OCI-LY3 (cell line): ENCODE measurements around the gene CLDN4.
"Not testable (repeated sequence)": the region's sequence is repeated elsewhere in the genome, so short reads cannot be mapped to it uniquely, and the experiment has no call there.

Experiments
- H2AFZ ChIP-seq: fragments of 200-600, 300-600 bp; shearing (Covaris generic); 2 replicates; pipeline ENCODE4 v1.6.0; 2014; ENCODE audit warnings: antibody characterized with exemption, low read depth, low read length
- H3K27ac ChIP-seq: fragments of 200-600, 300-600 bp; sonication (generic); 2 replicates; pipeline ENCODE4 v1.5.1; 2014; ENCODE audit warnings: mild to moderate bottlenecking, low read length, moderate library complexity, mixed read lengths
- H3K27me3 ChIP-seq: fragments of 200-600, 300-600 bp; sonication (generic); 2 replicates; pipeline ENCODE4 v1.6.1; 2014; ENCODE audit warnings: low read depth, low read length, mixed read lengths
- H3K36me3 ChIP-seq: fragments of 200-600, 300-600 bp; sonication (generic); replicated peaks from 2 replicates; pipeline ENCODE3; 2014; ENCODE audit warnings: low read depth, low read length, mixed read lengths
- H3K4me1 ChIP-seq: fragments of 300-600, 200-600 bp; sonication (generic); 2 replicates; pipeline ENCODE4 v1.6.1; 2014; ENCODE audit warnings: low read length, mixed read lengths
- H3K4me2 ChIP-seq: fragments of 200-600, 300-600 bp; sonication (generic); 2 replicates; pipeline ENCODE4 v1.6.1; 2014; ENCODE audit warnings: low read length, mixed read lengths
- H3K4me3 ChIP-seq: fragments of 300-600, 200-600 bp; sonication (generic); 2 replicates; pipeline ENCODE4 v1.5.1; 2014; ENCODE audit warnings: antibody characterized with exemption, mild to moderate bottlenecking, low read length, moderate library complexity
- H3K79me2 ChIP-seq: fragments of 300-600, 200-600 bp; shearing (Covaris generic); 2 replicates; pipeline ENCODE4 v1.6.1; 2014; ENCODE audit warnings: mild to moderate bottlenecking, low read length, mixed read lengths
- H3K9ac ChIP-seq: fragments of 300-600, 200-600 bp; shearing (Covaris generic); 2 replicates; pipeline ENCODE4 v1.6.0; 2014; ENCODE audit warnings: mild to moderate bottlenecking, low read length, moderate library complexity
- H3K9me3 ChIP-seq: fragments of 200-600, 300-600 bp; shearing (Covaris generic); 2 replicates; pipeline ENCODE4 v1.6.1; 2014; ENCODE audit warnings: low read length, mixed read lengths; ENCODE audit not compliant: insufficient read depth
- H4K20me1 ChIP-seq: fragments of 200-600, 300-600 bp; sonication (generic); 2 replicates; pipeline ENCODE4 v1.6.1; 2016; ENCODE audit warnings: low read length, mixed read lengths; ENCODE audit not compliant: insufficient read depth
- EZH2phosphoT487 ChIP-seq: fragments of 200-600 bp; shearing (Covaris generic); IDR thresholded peaks from 2 replicates; pipeline ENCODE4 v1.6.1; 2018; ENCODE audit warnings: antibody characterized with exemption, mixed run types, low read depth
- TF ChIP-seq, protein P1 (sequence below): fragments of 200-600, 300-600 bp; sonication (generic); IDR thresholded peaks from 2 replicates; pipeline ENCODE4 v1.5.1; 2014; ENCODE audit warnings: antibody characterized with exemption, low read length, low read depth

The CLDN4 gene

DNA sequence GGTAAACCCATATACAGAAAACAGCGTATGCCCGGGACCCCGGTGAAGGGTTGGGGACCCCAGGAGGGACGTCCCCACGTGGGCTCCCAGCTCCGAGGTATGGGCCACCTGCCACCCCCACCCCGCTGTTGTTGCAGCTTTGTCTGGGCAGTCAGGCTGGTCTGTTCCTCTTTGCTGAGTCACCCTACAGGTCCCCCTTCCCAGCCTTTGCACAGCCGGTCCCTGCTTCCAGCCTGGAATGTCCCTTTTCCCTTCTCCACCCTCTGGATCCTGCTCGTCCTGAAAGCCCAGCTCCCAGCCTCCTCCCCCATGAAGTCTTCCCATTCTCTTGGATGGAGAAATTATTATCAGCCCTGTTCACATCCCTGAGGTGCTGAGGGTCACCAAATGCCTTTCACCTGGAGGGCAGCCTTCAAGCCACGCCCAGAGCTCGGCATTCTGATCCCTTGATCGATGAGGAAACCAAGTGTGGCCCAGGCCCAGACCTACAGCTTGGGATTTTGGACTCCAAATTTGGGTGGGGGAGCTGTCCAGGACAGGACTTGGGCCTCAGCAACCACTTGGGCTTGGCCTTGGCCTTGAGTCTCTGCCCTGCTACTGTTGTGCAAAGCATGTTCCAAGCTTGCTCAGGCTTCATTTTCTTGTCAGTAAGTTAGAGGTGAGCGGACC lies 2.6 kb downstream of the CLDN4 start:
- Histone ChIP-seq H3K79me2 (no peaks in the 10 kb centered on the region), H3K36me3 (no peaks in the 10 kb centered on the region), H3K27me3 (no peaks in the 10 kb centered on the region), H3K4me2 (no peak overlapping the region), H3K27ac (no peak overlapping the region), H4K20me1 (no peaks in the 10 kb centered on the region), H3K4me3 (no peak overlapping the region), H3K9ac (no peak overlapping the region), H3K4me1 (peaks cover 17% of the 10 kb centered on the region), H2AFZ (no peak overlapping the region), H3K9me3 (no peaks in the 10 kb centered on the region)
- TF ChIP-seq, protein P1, sequence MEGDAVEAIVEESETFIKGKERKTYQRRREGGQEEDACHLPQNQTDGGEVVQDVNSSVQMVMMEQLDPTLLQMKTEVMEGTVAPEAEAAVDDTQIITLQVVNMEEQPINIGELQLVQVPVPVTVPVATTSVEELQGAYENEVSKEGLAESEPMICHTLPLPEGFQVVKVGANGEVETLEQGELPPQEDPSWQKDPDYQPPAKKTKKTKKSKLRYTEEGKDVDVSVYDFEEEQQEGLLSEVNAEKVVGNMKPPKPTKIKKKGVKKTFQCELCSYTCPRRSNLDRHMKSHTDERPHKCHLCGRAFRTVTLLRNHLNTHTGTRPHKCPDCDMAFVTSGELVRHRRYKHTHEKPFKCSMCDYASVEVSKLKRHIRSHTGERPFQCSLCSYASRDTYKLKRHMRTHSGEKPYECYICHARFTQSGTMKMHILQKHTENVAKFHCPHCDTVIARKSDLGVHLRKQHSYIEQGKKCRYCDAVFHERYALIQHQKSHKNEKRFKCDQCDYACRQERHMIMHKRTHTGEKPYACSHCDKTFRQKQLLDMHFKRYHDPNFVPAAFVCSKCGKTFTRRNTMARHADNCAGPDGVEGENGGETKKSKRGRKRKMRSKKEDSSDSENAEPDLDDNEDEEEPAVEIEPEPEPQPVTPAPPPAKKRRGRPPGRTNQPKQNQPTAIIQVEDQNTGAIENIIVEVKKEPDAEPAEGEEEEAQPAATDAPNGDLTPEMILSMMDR: no peak
- TF ChIP-seq EZH2phosphoT487: no peak

DNA sequence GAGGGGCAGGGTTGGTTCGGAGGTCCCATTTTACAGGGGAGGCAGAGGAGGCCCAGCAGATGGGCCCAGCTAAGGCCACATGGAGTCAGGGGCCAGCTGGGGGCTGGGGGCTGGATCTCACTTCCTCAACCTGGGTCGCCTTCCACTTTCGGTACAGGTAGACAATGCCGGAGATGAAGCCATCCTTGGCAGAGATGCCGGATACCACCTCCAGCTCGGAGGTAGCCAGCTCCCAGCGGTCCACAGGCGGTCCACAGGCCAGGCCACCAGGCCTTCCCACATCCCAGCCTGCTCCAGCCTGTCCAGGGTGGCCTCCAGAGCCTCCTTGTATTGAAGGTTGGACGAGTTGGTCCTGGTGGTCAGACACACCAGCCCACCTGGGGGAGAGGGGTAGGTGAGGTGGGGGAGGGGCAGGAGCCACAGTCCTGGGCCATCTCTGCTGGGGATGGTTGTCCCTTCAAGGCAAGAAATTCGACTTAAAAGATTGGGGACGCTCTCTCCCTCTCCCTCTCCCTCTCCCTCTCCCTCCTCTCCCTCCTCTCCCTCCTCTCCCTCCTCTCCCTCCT lies 3.9 kb downstream of the CLDN4 start:
- Histone ChIP-seq H3K4me3 (no peak overlapping the region), H3K27me3 (no peaks in the 10 kb centered on the region), H3K4me1 (peaks cover 17% of the 10 kb centered on the region), H4K20me1 (no peaks in the 10 kb centered on the region), H3K79me2 (no peaks in the 10 kb centered on the region), H3K9ac (no peak overlapping the region), H3K9me3 (no peaks in the 10 kb centered on the region), H2AFZ (no peak overlapping the region), H3K36me3 (no peaks in the 10 kb centered on the region), H3K4me2 (no peak overlapping the region), H3K27ac (no peak overlapping the region)
- TF ChIP-seq EZH2phosphoT487: no peak

DNA sequence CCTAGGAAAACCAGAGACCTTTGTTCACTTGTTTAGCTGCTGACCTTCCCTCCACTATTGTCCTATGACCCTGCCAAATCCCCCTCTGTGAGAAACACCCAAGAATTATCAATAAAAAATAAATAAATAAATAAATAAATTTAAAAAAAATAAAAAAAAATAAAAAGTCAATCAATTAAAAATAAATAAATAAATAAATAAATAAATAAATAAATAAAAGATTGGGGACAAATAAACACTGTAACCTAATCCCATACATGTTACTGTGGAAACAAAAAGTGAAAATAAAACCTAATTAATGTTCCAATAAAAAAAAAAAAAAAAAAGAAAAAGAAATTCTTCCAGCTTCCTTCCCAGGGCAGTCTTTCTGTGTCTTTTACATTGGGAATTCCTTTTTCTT lies 6.4 kb downstream of the CLDN4 start:
- H3K9ac ChIP-seq, H2AFZ ChIP-seq, H3K36me3 ChIP-seq, H3K4me2 ChIP-seq, H3K27ac ChIP-seq, H3K79me2 ChIP-seq, H4K20me1 ChIP-seq, H3K27me3 ChIP-seq, H3K9me3 ChIP-seq, H3K4me3 ChIP-seq: not testable (repeated sequence)
- H3K4me1 ChIP-seq: peaks cover 21% of the 10 kb centered on the region

DNA sequence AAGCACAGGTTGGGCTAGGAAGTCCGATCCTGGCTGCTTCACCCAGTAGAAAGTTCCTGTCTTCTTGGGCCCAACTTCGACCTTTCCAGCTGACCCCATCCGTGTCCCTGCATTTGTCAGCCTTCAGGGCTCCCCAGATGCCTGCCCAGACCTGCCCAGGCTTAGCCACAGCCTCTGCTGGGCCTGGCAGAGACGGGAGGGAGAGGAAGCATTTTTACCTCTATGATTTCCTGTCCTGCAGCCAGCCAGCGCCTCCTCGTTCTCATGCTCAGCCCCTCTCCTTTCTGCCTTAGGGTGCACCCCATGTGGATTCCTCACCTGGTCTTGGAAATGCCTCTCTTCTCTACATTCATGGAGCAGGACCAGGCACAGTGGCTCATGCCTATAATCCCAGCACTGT lies 7.8 kb downstream of the CLDN4 start:
- no peak overlapping the region for H3K4me2 ChIP-seq
- peaks cover 13% of the 10 kb centered on the region for H3K4me1 ChIP-seq
- no peaks in the 10 kb centered on the region for H3K36me3 ChIP-seq
- no peak for TF ChIP-seq EZH2phosphoT487
- TF ChIP-seq, protein P1: no peak
- H3K27ac ChIP-seq: no peak overlapping the region
- no peak overlapping the region for H3K9ac ChIP-seq
- H3K9me3 ChIP-seq: no peaks in the 10 kb centered on the region
- H4K20me1 ChIP-seq: no peaks in the 10 kb centered on the region
- H3K27me3 ChIP-seq: no peaks in the 10 kb centered on the region
- H3K4me3 ChIP-seq: no peak overlapping the region
- H2AFZ ChIP-seq: no peak overlapping the region
- no peaks in the 10 kb centered on the region for H3K79me2 ChIP-seq

DNA sequence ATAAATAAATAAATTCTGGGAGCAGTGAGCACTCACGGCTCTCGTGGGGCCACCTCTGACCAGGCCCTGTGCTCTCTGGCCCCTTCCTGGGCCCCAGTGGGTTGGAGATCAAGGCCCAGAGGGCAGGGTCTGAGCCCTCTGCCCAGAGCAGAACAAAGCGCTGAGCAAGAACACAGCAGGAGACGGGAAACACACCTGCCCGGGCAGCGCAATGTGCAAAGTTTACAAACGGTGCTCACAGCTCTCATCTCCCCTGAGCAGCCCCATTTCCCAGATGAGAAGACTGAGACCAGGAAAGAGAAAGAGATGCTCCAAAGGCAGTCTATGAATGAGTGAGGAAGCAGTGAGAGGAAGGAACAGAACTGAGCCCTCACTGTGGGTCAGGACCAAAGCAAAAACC lies 8.5 kb downstream of the CLDN4 start:
- Histone ChIP-seq H3K4me1 (peaks cover 19% of the 10 kb centered on the region), H4K20me1 (no peaks in the 10 kb centered on the region), H3K27me3 (no peaks in the 10 kb centered on the region), H3K9ac (no peak overlapping the region), H3K79me2 (no peaks in the 10 kb centered on the region), H3K4me2 (no peak overlapping the region), H2AFZ (no peak overlapping the region), H3K36me3 (no peaks in the 10 kb centered on the region), H3K4me3 (no peak overlapping the region), H3K9me3 (no peaks in the 10 kb centered on the region), H3K27ac (no peak overlapping the region)
- TF ChIP-seq, protein P1: no peak
- TF ChIP-seq EZH2phosphoT487: no peak
